Naive thymus-derived CD8-positive, alpha-beta T cell (primary cell): ENCODE measurements around the gene PHAF1. TPM values are rescaled to one million over a fixed set of nuclear protein-coding genes. Genes with fewer than 3 reads are reported as not detected.

ENCODE experiments used
- ATAC-seq, 2 donors: fragments of 150-1000 bp; cut with Tn5 transposase in 1 of 2; sonication (Bioruptor Pico), chemical (Tn5 transposase) in 1 of 2; 1 replicate in 1 of 2; 2 replicates in 1 of 2; pipeline ENCODE4 v1.10.0; 2021; ENCODE audit warnings: mild to moderate bottlenecking in 2 of 2, moderate library complexity in 2 of 2
- POLR2A ChIA-PET: fragments of 350-600 bp; sonication (Branson Sonifier 250); formaldehyde crosslinking; loops from one replicate; lab custom pipeline; 2021; ENCODE audit warnings: antibody characterized with exemption; lab: Charles Lee
- DNase-seq, 10 donors: peaks; one replicate each; pipeline versions ENCODE4 v3.0.0 to v3.0.0-alpha.2; 2020 to 2022
- H3K27ac Mint-ChIP-seq, 10 donors: one replicate each; pipeline ENCODE4 v1.8.0; 2020 to 2022; ENCODE audit warnings: mild to moderate bottlenecking in 10 of 10, mixed read lengths in 10 of 10, moderate library complexity in 4 of 10, inconsistent platforms in 1 of 10
- H3K27me3 Mint-ChIP-seq, 5 donors: one replicate each; pipeline ENCODE4 v1.8.0; 2021 to 2022; ENCODE audit warnings: mixed read lengths in 5 of 5
- H3K36me3 Mint-ChIP-seq, 3 donors: one replicate each; pipeline ENCODE4 v1.8.0; 2020 to 2022; ENCODE audit warnings: mixed read lengths in 3 of 3, mild to moderate bottlenecking in 2 of 3, inconsistent platforms in 1 of 3
- H3K4me1 Mint-ChIP-seq, 4 donors: one replicate each; pipeline ENCODE4 v1.8.0; 2021 to 2022; ENCODE audit warnings: mixed read lengths in 4 of 4
- H3K4me3 Mint-ChIP-seq, 10 donors: one replicate each; pipeline ENCODE4 v1.8.0; 2020 to 2022; ENCODE audit warnings: mild to moderate bottlenecking in 10 of 10, mixed read lengths in 10 of 10, moderate library complexity in 6 of 10, inconsistent platforms in 1 of 10
- H3K9me3 Mint-ChIP-seq, 9 donors: one replicate each; pipeline ENCODE4 v1.8.0; 2020 to 2022; ENCODE audit warnings: mixed read lengths in 9 of 9, mild to moderate bottlenecking in 3 of 9, inconsistent platforms in 1 of 9, moderate library complexity in 1 of 9
- polyA plus RNA-seq, 3 donors: library from polyadenylated mRNA; unstranded; fragments of 300-500 nt; fragmentation: Illumina TruSeq; gene quantifications; one replicate each; pipeline ENCODE4 v1.2.3, GENCODE V29; 2021
- total RNA-seq, 8 experiments: library from RNA in 2 of 8; stranded (reverse) in 2 of 8; gene quantifications; one replicate each; pipeline ENCODE4 v1.2.3 and lab custom pipeline; 2021 to 2026

PHAF1 gene
- total and polyA plus RNA-seq, 5 experiments from 2014 or later: 6.9 to 23.3 (median 10.9) TPM

GRCh38 chr16:67188323-67188722 lies 78.6 kb downstream of the PHAF1 start:
- peaks cover 14 to 32% (median 31%) of the 10 kb centered on the region in 4 donors for H3K4me1 Mint-ChIP-seq
- H3K27me3 Mint-ChIP-seq: peaks cover 0 to 7% (median 0%) of the 10 kb centered on the region in 5 donors
- H3K9me3 Mint-ChIP-seq: no peaks in the 10 kb centered on the region
- no peak overlapping the region for H3K27ac Mint-ChIP-seq
- peak overlapping the region in 1 of 10 donors; percentile 36 for H3K4me3 Mint-ChIP-seq
- H3K36me3 Mint-ChIP-seq: no peaks in the 10 kb centered on the region
- no peak for DNase-seq
- no peak for ATAC-seq
- POLR2A ChIA-PET: no interaction called here

GRCh38 chr16:67188798-67189197 lies 79.1 kb downstream of the PHAF1 start:
- peaks cover 16 to 37% (median 35%) of the 10 kb centered on the region in 4 donors for H3K4me1 Mint-ChIP-seq
- H3K36me3 Mint-ChIP-seq: peaks cover 0 to 2% (median 0%) of the 10 kb centered on the region in 3 donors
- ATAC-seq: no peak
- H3K27me3 Mint-ChIP-seq: peaks cover 0 to 7% (median 0%) of the 10 kb centered on the region in 5 donors
- POLR2A ChIA-PET: no interaction called here
- no peak overlapping the region for H3K4me3 Mint-ChIP-seq
- no peak for DNase-seq
- no peaks in the 10 kb centered on the region for H3K9me3 Mint-ChIP-seq
- no peak overlapping the region for H3K27ac Mint-ChIP-seq

- peak within 1 kb of the TSS in 4 of 10 donors; percentile 22 to 84 (median 44) for H3K4me3 Mint-ChIP-seq
- ATAC-seq (no peak), DNase-seq (no peak)
- H3K4me1 Mint-ChIP-seq: peaks cover 18 to 44% (median 42%) of the 10 kb centered on the region in 4 donors
- H3K36me3 Mint-ChIP-seq: peaks cover 0 to 10% (median 0%) of the 10 kb centered on the region in 3 donors
- POLR2A ChIA-PET: no interaction called here
- H3K27me3 Mint-ChIP-seq: peaks cover 0 to 7% (median 0%) of the 10 kb centered on the region in 5 donors
- H3K9me3 Mint-ChIP-seq: no peaks in the 10 kb centered on the region
- peak within 1 kb of the TSS in 1 of 10 donors; percentile 56 for H3K27ac Mint-ChIP-seq
Measured at GRCh38 chr16:67190041-67190440, 80.3 kb downstream of the PHAF1 start, which contains the start of gene EXOC3L1. Gene EXOC3L1 (minus strand): TSS chr16:67190136. CDS start chr16:67189676, 460 bp downstream.

GRCh38 chr16:67190448-67191399 lies 81.0 kb downstream of the PHAF1 start:
- Mint-ChIP-seq H3K9me3 (no peaks in the 10 kb centered on the region), H3K27ac (peak overlapping the region in 4 of 10 donors; percentile 49 to 96 (median 68)), H3K4me3 (peak overlapping the region in 8 of 10 donors; percentile 22 to 93 (median 87)), H3K27me3 (peaks cover 0 to 1% (median 0%) of the 10 kb centered on the region in 5 donors), H3K4me1 (peaks cover 11 to 44% (median 38%) of the 10 kb centered on the region in 4 donors), H3K36me3 (peaks cover 0 to 17% (median 0%) of the 10 kb centered on the region in 3 donors)
- ATAC-seq (no peak), DNase-seq (no peak)
- POLR2A ChIA-PET: interaction anchor here (1.1 kb wide), 1 partner anchor 30 kb away, joined by 3 read pairs; the partner anchor contains the start of gene FBXL8

GRCh38 chr16:67191411-67191994 lies 81.8 kb downstream of the PHAF1 start:
- Mint-ChIP-seq H3K36me3 (peaks cover 0 to 24% (median 5%) of the 10 kb centered on the region in 3 donors), H3K9me3 (no peaks in the 10 kb centered on the region), H3K27ac (peak overlapping the region; percentile 49 to 96 (median 92)), H3K27me3 (peaks cover 0 to 1% (median 0%) of the 10 kb centered on the region in 5 donors), H3K4me3 (peak overlapping the region; percentile 81 to 97 (median 90)), H3K4me1 (peaks cover 17 to 50% (median 42%) of the 10 kb centered on the region in 4 donors)
- ATAC-seq: no peak
- POLR2A ChIA-PET: interaction anchor here (1.1 to 2.9 kb wide), 3 partner anchors 31 to 53 kb away, joined by 3 to 17 read pairs (median 6); partner anchors contain the start of genes FBXL8 and TMEM208
- no peak for DNase-seq

- ATAC-seq (peak; percentile 96 to 97), DNase-seq (peak; percentile 72 to 87 (median 81))
- Mint-ChIP-seq H3K4me1 (peaks cover 20 to 56% (median 46%) of the 10 kb centered on the region in 4 donors), H3K27me3 (peaks cover 0 to 1% (median 0%) of the 10 kb centered on the region in 5 donors), H3K27ac (peak within 1 kb of the TSS; percentile 81 to 96 (median 92)), H3K9me3 (no peaks in the 10 kb centered on the region), H3K36me3 (peaks cover 0 to 31% (median 8%) of the 10 kb centered on the region in 3 donors), H3K4me3 (peak within 1 kb of the TSS; percentile 81 to 97 (median 90))
- POLR2A ChIA-PET: interaction anchor here (0.7 to 2.9 kb wide), 5 partner anchors 9 to 52 kb away, joined by 3 to 17 read pairs (median 3); partner anchors contain the start of gene TMEM208
Measured at GRCh38 chr16:67191995-67192681, 82.4 kb downstream of the PHAF1 start, which contains the start of gene E2F4. Gene E2F4 (plus strand): TSS chr16:67192155. CDS start chr16:67192228, 73 bp downstream.

GRCh38 chr16:67192781-67193361 lies 83.1 kb downstream of the PHAF1 start:
- peaks cover 0 to 1% (median 0%) of the 10 kb centered on the region in 5 donors for H3K27me3 Mint-ChIP-seq
- H3K4me1 Mint-ChIP-seq: peaks cover 20 to 57% (median 46%) of the 10 kb centered on the region in 4 donors
- peak overlapping the region; percentile 81 to 94 (median 88) for H3K27ac Mint-ChIP-seq
- peaks cover 0 to 38% (median 8%) of the 10 kb centered on the region in 3 donors for H3K36me3 Mint-ChIP-seq
- POLR2A ChIA-PET: interaction anchor here (0.7 to 2.9 kb wide), 5 partner anchors 10 to 51 kb away, joined by 3 to 17 read pairs (median 3); partner anchors contain the start of gene TMEM208
- ATAC-seq: no peak
- DNase-seq: no peak
- H3K9me3 Mint-ChIP-seq: no peaks in the 10 kb centered on the region
- peak overlapping the region; percentile 81 to 97 (median 90) for H3K4me3 Mint-ChIP-seq

GRCh38 chr16:67193536-67193935 lies 83.8 kb downstream of the PHAF1 start:
- DNase-seq: no peak
- Mint-ChIP-seq H3K4me3 (peak overlapping the region; percentile 79 to 97 (median 90)), H3K36me3 (peaks cover 0 to 45% (median 8%) of the 10 kb centered on the region in 3 donors), H3K27me3 (no peaks in the 10 kb centered on the region), H3K9me3 (no peaks in the 10 kb centered on the region), H3K27ac (peak overlapping the region in 7 of 10 donors; percentile 21 to 84 (median 77)), H3K4me1 (peaks cover 20 to 63% (median 46%) of the 10 kb centered on the region in 4 donors)
- no peak for ATAC-seq
- POLR2A ChIA-PET: interaction anchor here (1.7 to 2.9 kb wide), 2 partner anchors 33 to 51 kb away, joined by 6 to 17 read pairs; partner anchors contain the start of gene TMEM208

GRCh38 chr16:67194260-67194659 lies 84.5 kb downstream of the PHAF1 start:
- POLR2A ChIA-PET: interaction anchor here (2.9 kb wide), 1 partner anchor 32 kb away, joined by 17 read pairs; the partner anchor contains the start of gene TMEM208
- DNase-seq (no peak), ATAC-seq (no peak)
- peak overlapping the region in 6 of 10 donors; percentile 20 to 84 (median 80) for H3K27ac Mint-ChIP-seq
- H3K9me3 Mint-ChIP-seq: no peaks in the 10 kb centered on the region
- H3K4me3 Mint-ChIP-seq: peak overlapping the region in 9 of 10 donors; percentile 79 to 97 (median 90)
- peaks cover 0 to 46% (median 8%) of the 10 kb centered on the region in 3 donors for H3K36me3 Mint-ChIP-seq
- H3K27me3 Mint-ChIP-seq: no peaks in the 10 kb centered on the region
- H3K4me1 Mint-ChIP-seq: peaks cover 20 to 64% (median 46%) of the 10 kb centered on the region in 4 donors

- Mint-ChIP-seq H3K9me3 (no peaks in the 10 kb centered on the region), H3K4me3 (peak overlapping the region in 1 of 10 donors; percentile 28), H3K27me3 (no peaks in the 10 kb centered on the region), H3K27ac (peak overlapping the region in 3 of 10 donors; percentile 29 to 90 (median 70)), H3K4me1 (peaks cover 20 to 64% (median 46%) of the 10 kb centered on the region in 4 donors), H3K36me3 (peaks cover 0 to 53% (median 8%) of the 10 kb centered on the region in 3 donors)
- DNase-seq (no peak), ATAC-seq (no peak)
- POLR2A ChIA-PET: no interaction called here
Measured at GRCh38 chr16:67195676-67196075, 85.9 kb downstream of the PHAF1 start.

GRCh38 chr16:67196881-67197280 lies 87.1 kb downstream of the PHAF1 start:
- Mint-ChIP-seq H3K27ac (peak overlapping the region in 5 of 10 donors; percentile 6 to 90 (median 44)), H3K4me1 (peaks cover 18 to 56% (median 39%) of the 10 kb centered on the region in 4 donors), H3K36me3 (peaks cover 0 to 58% (median 8%) of the 10 kb centered on the region in 3 donors), H3K9me3 (no peaks in the 10 kb centered on the region), H3K27me3 (no peaks in the 10 kb centered on the region), H3K4me3 (peak overlapping the region in 3 of 10 donors; percentile 25 to 56 (median 39))
- POLR2A ChIA-PET: interaction anchor here (0.8 to 1.6 kb wide), 3 partner anchors 9 to 51 kb away, joined by 3 to 5 read pairs (median 3); partner anchors contain the start of genes FHOD1 and TMEM208
- no peak for DNase-seq
- no peak for ATAC-seq
